ENCODE measurements around the gene SLBP.
A peak's percentile ranks its signal among the peaks of the same experiment; 100 is the strongest.

The SLBP gene

DNA sequence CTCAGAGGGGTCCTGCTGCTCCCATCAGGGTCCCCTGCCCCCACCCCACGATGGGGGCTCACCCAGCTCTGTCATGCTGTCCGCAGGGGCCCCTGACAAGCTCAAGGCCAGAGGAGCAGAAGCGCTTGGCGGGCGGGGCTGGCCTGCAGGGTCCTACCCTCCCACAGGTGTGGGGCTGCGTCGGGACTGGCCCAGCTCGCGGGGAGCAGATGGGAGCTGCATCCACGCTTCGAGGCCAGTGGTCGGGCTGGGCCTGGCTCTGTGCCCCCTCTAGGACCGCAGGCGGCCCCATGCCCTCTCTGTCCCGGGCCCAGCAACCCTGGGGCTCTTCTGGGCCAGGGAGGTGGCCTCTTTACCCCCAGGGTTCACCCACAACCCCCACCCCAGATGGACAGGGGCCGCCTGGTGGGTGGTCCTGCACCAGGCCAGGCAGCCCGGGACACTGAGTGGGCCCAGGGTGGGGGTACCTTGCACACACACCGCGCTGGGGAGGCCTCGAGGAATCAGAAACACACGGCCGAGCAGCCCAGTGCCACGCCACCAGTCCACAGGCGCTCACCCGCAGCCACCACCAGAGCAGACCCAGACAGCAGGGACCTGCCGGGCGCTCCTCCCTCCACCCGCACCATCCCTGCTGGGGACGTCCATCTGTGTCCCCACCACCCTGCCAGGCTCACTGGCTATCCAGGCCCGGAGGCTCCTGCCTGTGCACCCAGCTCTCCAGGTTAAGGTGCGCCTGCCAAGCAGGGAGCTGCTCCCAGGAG lies 39.2 kb upstream of the SLBP start:
- Histone ChIP-seq H3K36me3 (no peaks in the 10 kb centered on the region), H3K4me3 (ENCODE audit: low read depth, low read length) (no peak overlapping the region), H3K27ac (no peak overlapping the region), H3K9me3 (ENCODE audit: severe bottlenecking) (peaks cover 3% of the 10 kb centered on the region), H3K27me3 (ENCODE audit: insufficient read depth, low read depth, severe bottlenecking) (no peaks in the 10 kb centered on the region)
- no peak for DNase-seq
- TF ChIP-seq, protein P1, sequence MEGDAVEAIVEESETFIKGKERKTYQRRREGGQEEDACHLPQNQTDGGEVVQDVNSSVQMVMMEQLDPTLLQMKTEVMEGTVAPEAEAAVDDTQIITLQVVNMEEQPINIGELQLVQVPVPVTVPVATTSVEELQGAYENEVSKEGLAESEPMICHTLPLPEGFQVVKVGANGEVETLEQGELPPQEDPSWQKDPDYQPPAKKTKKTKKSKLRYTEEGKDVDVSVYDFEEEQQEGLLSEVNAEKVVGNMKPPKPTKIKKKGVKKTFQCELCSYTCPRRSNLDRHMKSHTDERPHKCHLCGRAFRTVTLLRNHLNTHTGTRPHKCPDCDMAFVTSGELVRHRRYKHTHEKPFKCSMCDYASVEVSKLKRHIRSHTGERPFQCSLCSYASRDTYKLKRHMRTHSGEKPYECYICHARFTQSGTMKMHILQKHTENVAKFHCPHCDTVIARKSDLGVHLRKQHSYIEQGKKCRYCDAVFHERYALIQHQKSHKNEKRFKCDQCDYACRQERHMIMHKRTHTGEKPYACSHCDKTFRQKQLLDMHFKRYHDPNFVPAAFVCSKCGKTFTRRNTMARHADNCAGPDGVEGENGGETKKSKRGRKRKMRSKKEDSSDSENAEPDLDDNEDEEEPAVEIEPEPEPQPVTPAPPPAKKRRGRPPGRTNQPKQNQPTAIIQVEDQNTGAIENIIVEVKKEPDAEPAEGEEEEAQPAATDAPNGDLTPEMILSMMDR (IDR thresholded peaks at IDR 0.05; ENCODE audit: low read depth, low read length): no peak

GRCh38 chr4:1750381-1751154 lies 38.4 kb upstream of the SLBP start:
- Histone ChIP-seq H3K36me3 (no peaks in the 10 kb centered on the region), H3K27ac (no peak overlapping the region), H3K9me3 (ENCODE audit: severe bottlenecking) (peaks cover 3% of the 10 kb centered on the region), H3K27me3 (ENCODE audit: insufficient read depth, low read depth, severe bottlenecking) (no peaks in the 10 kb centered on the region), H3K4me3 (ENCODE audit: low read depth, low read length) (no peak overlapping the region)
- no peak for DNase-seq
- TF ChIP-seq, protein P1 (IDR thresholded peaks at IDR 0.05; ENCODE audit: low read depth, low read length): no peak

DNA sequence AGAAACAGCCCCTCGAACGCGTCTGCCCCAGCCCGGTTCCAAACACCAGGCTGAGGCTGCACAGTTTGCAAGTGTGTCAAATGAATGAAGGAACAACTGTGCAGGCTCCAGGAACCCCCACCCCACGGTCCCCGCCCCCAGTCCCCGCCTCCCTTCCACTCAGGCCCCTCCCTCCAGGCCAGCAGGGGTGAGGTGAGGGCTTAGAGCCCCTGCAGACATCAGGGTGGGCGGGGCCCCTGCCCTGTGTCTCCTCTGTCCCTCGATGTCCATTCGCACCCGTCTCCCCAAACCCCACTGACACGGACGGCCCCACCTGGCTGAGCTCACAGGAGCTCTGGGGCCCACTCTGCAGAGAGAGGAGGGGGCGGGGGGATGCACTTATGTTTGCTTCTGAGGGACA lies 37.7 kb upstream of the SLBP start:
- peaks cover 4% of the 10 kb centered on the region for H3K36me3 ChIP-seq
- H3K27ac ChIP-seq: no peak overlapping the region
- TF ChIP-seq, protein P1 (IDR thresholded peaks at IDR 0.05; ENCODE audit: low read depth, low read length): no peak
- no peaks in the 10 kb centered on the region for H3K27me3 ChIP-seq (ENCODE audit: insufficient read depth, low read depth, severe bottlenecking)
- H3K9me3 ChIP-seq (ENCODE audit: severe bottlenecking): peaks cover 3% of the 10 kb centered on the region
- peak; percentile 61 for DNase-seq
- no peak overlapping the region for H3K4me3 ChIP-seq (ENCODE audit: low read depth, low read length)

GRCh38 chr4:1749370-1749769 lies 37.3 kb upstream of the SLBP start:
- TF ChIP-seq, protein P1 (IDR thresholded peaks at IDR 0.05; ENCODE audit: low read depth, low read length): no peak
- Histone ChIP-seq H3K36me3 (peaks cover 9% of the 10 kb centered on the region), H3K27ac (no peak overlapping the region), H3K4me3 (ENCODE audit: low read depth, low read length) (no peak overlapping the region), H3K27me3 (ENCODE audit: insufficient read depth, low read depth, severe bottlenecking) (no peaks in the 10 kb centered on the region), H3K9me3 (ENCODE audit: severe bottlenecking) (peaks cover 3% of the 10 kb centered on the region)
- DNase-seq: no peak

DNA sequence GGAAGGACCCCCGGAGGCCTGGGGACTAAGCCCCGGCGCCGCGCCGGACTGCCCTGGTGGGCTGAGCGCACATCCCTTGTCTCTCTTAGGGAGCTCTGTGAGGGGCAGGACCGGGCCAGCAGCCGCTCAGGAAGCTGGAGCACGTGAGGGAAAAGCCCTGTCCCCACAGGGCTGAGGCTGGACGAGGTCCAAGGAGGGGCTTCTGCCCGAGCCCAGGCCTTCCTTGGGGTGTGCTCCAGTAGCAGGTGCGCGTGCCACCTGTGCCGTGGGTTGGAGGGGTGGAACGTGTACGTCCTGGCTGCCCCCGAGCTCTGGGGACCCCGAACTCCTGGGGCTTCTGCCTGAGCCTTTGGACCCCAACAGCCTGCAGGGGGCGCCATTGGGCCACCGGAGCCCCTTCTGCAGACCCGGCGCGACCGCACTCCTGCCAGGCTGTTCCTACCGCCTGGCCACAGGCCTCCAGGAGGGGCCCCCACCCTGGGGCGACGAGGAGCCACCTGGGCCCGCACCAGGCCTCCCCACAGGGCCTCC lies 36.4 kb upstream of the SLBP start:
- H3K9me3 ChIP-seq (ENCODE audit: severe bottlenecking): peaks cover 3% of the 10 kb centered on the region
- DNase-seq: peak; percentile 91
- peak overlapping the region; percentile 23 for H3K4me3 ChIP-seq (ENCODE audit: low read depth, low read length)
- H3K27me3 ChIP-seq (ENCODE audit: insufficient read depth, low read depth, severe bottlenecking): no peaks in the 10 kb centered on the region
- peaks cover 17% of the 10 kb centered on the region for H3K36me3 ChIP-seq
- no peak overlapping the region for H3K27ac ChIP-seq
- TF ChIP-seq, protein P1 (IDR thresholded peaks at IDR 0.05; ENCODE audit: low read depth, low read length): peak; percentile 91

All from WERI-Rb-1 (cell line).